LNCaP clone FGC (cell line): ENCODE data around the gene SLC2A13.
A peak's percentile ranks its signal among the peaks of the same experiment; 100 is the strongest.

Experiments used
- DNase-seq: peaks from one replicate; pipeline ENCODE4 v3.0.0-alpha.2; 2011; ENCODE audit warnings: low read depth
- H3K4me3 ChIP-seq: 2 replicates; pipeline ENCODE4 v1.5.1; 2011; ENCODE audit warnings: mild to moderate bottlenecking, low read depth, low read length, control low read depth
- CTCF ChIP-seq: IDR thresholded peaks from 2 replicates; pipeline ENCODE4 v1.5.1; 2012; ENCODE audit warnings: mild to moderate bottlenecking; ENCODE audit not compliant: control insufficient read depth, insufficient read depth; ENCODE audit errors: extremely low read depth

SLC2A13 gene

GRCh38 chr12:39831587-39832315, 274.1 kb downstream of the SLC2A13 start:
- TF ChIP-seq CTCF: no peak
- no peak for DNase-seq
- no peak overlapping the region for H3K4me3 ChIP-seq

GRCh38 chr12:39830852-39831520, 274.9 kb downstream of the SLC2A13 start:
- no peak for DNase-seq
- TF ChIP-seq CTCF: peak; percentile 36
- no peak overlapping the region for H3K4me3 ChIP-seq

- TF ChIP-seq CTCF: no peak
- no peak overlapping the region for H3K4me3 ChIP-seq
- DNase-seq: no peak
These were observed 275.7 kb downstream of the SLC2A13 start for GRCh38 chr12:39830171-39830570.

GRCh38 chr12:39824505-39825212, 281.2 kb downstream of the SLC2A13 start:
- TF ChIP-seq CTCF: peak; percentile 39
- no peak for DNase-seq
- H3K4me3 ChIP-seq: no peak overlapping the region

- H3K4me3 ChIP-seq: no peak overlapping the region
- no peak for DNase-seq
These were observed 289.2 kb downstream of the SLC2A13 start for GRCh38 chr12:39816671-39817185.

GRCh38 chr12:39815746-39816145, 290.1 kb downstream of the SLC2A13 start:
- no peak for TF ChIP-seq CTCF
- no peak for DNase-seq
- no peak overlapping the region for H3K4me3 ChIP-seq

More at GRCh38 chr12:39816671-39817185, 289.2 kb downstream of the SLC2A13 start:
- TF ChIP-seq CTCF: no peak
